Measurements from ENCODE around the gene ZNF560. TPM values are rescaled to one million over a fixed set of nuclear protein-coding genes. Genes with fewer than 3 reads are reported as not detected.

The ZNF560 gene
- total and polyA plus RNA-seq, 10 of the 15 experiments (the other 5 are each of a cell fraction or from before 2014, with no cell fraction given) = 0.03 to 0.16 (median 0.10) TPM; not detected in 4

- TF ChIP-seq, protein P1, sequence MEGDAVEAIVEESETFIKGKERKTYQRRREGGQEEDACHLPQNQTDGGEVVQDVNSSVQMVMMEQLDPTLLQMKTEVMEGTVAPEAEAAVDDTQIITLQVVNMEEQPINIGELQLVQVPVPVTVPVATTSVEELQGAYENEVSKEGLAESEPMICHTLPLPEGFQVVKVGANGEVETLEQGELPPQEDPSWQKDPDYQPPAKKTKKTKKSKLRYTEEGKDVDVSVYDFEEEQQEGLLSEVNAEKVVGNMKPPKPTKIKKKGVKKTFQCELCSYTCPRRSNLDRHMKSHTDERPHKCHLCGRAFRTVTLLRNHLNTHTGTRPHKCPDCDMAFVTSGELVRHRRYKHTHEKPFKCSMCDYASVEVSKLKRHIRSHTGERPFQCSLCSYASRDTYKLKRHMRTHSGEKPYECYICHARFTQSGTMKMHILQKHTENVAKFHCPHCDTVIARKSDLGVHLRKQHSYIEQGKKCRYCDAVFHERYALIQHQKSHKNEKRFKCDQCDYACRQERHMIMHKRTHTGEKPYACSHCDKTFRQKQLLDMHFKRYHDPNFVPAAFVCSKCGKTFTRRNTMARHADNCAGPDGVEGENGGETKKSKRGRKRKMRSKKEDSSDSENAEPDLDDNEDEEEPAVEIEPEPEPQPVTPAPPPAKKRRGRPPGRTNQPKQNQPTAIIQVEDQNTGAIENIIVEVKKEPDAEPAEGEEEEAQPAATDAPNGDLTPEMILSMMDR (IDR thresholded peaks at IDR 0.05 in 2 of 3, conservative IDR thresholded peaks at IDR 0.05 in 1 of 3; ENCODE audit: control insufficient read depth in 2 of 3, extremely low read depth in 1 of 3, insufficient read depth in 1 of 3, low read depth in 3 of 3, low read length in 3 of 3) = peak; percentile 37 to 78 (median 66); a peak in 5 of 6 replicates
- TF ChIP-seq POLR2AphosphoS2 (IDR thresholded peaks at IDR 0.05; ENCODE audit: low read depth, low read length) = peak; percentile 67
- TF ChIP-seq CHD1 (IDR thresholded peaks at IDR 0.05; ENCODE audit: low read depth, low read length) = no peak
- peak; percentile 69 for TF ChIP-seq RUNX3 (IDR thresholded peaks at IDR 0.05; ENCODE audit: low read length)
- peak; percentile 79; the same call in 1 of the 2 replicates for TF ChIP-seq IKZF1 (conservative IDR thresholded peaks at IDR 0.05)
- peak; percentile 97 for TF ChIP-seq CREB1 (IDR thresholded peaks at IDR 0.05; ENCODE audit: low read depth)
- TF ChIP-seq ASH2L (IDR thresholded peaks at IDR 0.05; ENCODE audit: borderline replicate concordance, low read depth) = peak; percentile 95
- TF ChIP-seq KLF5 (IDR thresholded peaks at IDR 0.05; ENCODE audit: partially characterized antibody) = peak; percentile 66
- TF ChIP-seq SMC3 (IDR thresholded peaks at IDR 0.05; ENCODE audit: borderline replicate concordance, low read length) = no peak
- TF ChIP-seq MEF2B (IDR thresholded peaks at IDR 0.05; ENCODE audit: partially characterized antibody, poor library complexity, severe bottlenecking) = peak; percentile 41
- TF ChIP-seq YY1 (IDR thresholded peaks at IDR 0.05; ENCODE audit: low read depth, low read length) = 0 out of 2 replicates have a peak, but pooled peaks have one; percentile 9
- TF ChIP-seq CREM (IDR thresholded peaks at IDR 0.05; ENCODE audit: low read depth) = peak; percentile 99
- TF ChIP-seq, protein P2, sequence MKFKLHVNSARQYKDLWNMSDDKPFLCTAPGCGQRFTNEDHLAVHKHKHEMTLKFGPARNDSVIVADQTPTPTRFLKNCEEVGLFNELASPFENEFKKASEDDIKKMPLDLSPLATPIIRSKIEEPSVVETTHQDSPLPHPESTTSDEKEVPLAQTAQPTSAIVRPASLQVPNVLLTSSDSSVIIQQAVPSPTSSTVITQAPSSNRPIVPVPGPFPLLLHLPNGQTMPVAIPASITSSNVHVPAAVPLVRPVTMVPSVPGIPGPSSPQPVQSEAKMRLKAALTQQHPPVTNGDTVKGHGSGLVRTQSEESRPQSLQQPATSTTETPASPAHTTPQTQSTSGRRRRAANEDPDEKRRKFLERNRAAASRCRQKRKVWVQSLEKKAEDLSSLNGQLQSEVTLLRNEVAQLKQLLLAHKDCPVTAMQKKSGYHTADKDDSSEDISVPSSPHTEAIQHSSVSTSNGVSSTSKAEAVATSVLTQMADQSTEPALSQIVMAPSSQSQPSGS (IDR thresholded peaks at IDR 0.05; ENCODE audit: low read length) = peak; percentile 50; the same call in 1 of the 2 replicates
- peak; percentile 89 for TF ChIP-seq POLR2A (IDR thresholded peaks at IDR 0.05; ENCODE audit: low read depth, low read length)
- peak; percentile 73 for TF ChIP-seq PAX5 (IDR thresholded peaks at IDR 0.05; ENCODE audit: borderline replicate concordance, low read depth, low read length)
- peak; percentile 39; the same call in 1 of the 2 replicates for TF ChIP-seq ZNF207 (IDR thresholded peaks at IDR 0.05; ENCODE audit: borderline replicate concordance)
- TF ChIP-seq JUND (IDR thresholded peaks at IDR 0.05; ENCODE audit: low read depth, low read length) = no peak
- TF ChIP-seq ZBED1 (IDR thresholded peaks at IDR 0.05; ENCODE audit: borderline replicate concordance) = peak; percentile 38; the same call in 1 of the 2 replicates
- no peak for TF ChIP-seq ZNF384 (IDR thresholded peaks at IDR 0.05; ENCODE audit: borderline replicate concordance, low read depth, low read length)
- peak; percentile 93 for TF ChIP-seq GABPA (IDR thresholded peaks at IDR 0.05; ENCODE audit: low read depth)
- TF ChIP-seq HDAC2 (IDR thresholded peaks at IDR 0.05) = no peak
- no peak for TF ChIP-seq STAT1 (conservative IDR thresholded peaks at IDR 0.05)
- TF ChIP-seq, protein P3, sequence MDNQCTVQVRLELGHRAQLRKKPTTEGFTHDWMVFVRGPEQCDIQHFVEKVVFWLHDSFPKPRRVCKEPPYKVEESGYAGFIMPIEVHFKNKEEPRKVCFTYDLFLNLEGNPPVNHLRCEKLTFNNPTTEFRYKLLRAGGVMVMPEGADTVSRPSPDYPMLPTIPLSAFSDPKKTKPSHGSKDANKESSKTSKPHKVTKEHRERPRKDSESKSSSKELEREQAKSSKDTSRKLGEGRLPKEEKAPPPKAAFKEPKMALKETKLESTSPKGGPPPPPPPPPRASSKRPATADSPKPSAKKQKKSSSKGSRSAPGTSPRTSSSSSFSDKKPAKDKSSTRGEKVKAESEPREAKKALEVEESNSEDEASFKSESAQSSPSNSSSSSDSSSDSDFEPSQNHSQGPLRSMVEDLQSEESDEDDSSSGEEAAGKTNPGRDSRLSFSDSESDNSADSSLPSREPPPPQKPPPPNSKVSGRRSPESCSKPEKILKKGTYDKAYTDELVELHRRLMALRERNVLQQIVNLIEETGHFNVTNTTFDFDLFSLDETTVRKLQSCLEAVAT (IDR thresholded peaks at IDR 0.05) = no peak; the same call in 1 of the 2 replicates
Measured at GRCh38 chr19:9435279-9436268, 62.8 kb downstream of the ZNF560 start, which contains the start of gene ZNF266 (continued).

Measured in GM12878 (cell line).